Uterus (tissue), 2 donors: Measurements from ENCODE around the gene C9orf78.

Experiments
- CTCF ChIP-seq, 4 experiments: fragments of 200-600 bp in 2 of 4; fragments of 450-650 bp in 2 of 4; sonication (generic) in 2 of 4; IDR thresholded peaks; one replicate each; pipeline ENCODE4 v1.5.1; 2016 to 2019; ENCODE audit warnings: antibody characterized with exemption in 4 of 4, mild to moderate bottlenecking in 2 of 4, moderate library complexity in 1 of 4
- POLR2A ChIP-seq, 2 donors: fragments of 450-650 bp; IDR thresholded peaks; one replicate each; pipeline ENCODE4 v1.6.1; 2016; ENCODE audit warnings: antibody characterized with exemption in 2 of 2, mild to moderate bottlenecking in 1 of 2, moderate library complexity in 1 of 2

GRCh38 chr9:129867136-129868022, 32.3 kb upstream of the C9orf78 start:
- TF ChIP-seq CTCF (IDR thresholded peaks at IDR 0.05) (no peak), POLR2A (IDR thresholded peaks at IDR 0.05) (no peak)
